ENCODE data around the gene IZUMO2.

- TF ChIP-seq CTCF (IDR thresholded peaks at IDR 0.05) (no peak), POLR2A (IDR thresholded peaks at IDR 0.05) (no peak)
These were observed 27.4 kb upstream of the IZUMO2 start for GRCh38 chr19:50190439-50190891.
